Body of pancreas (tissue), 4 donors: ENCODE results near the gene RASSF5. TPM values are rescaled to one million over a fixed set of nuclear protein-coding genes. Genes with fewer than 3 reads are reported as not detected.

ENCODE experiments used
- ATAC-seq: fragments of 150-250 bp; one replicate; pipeline ENCODE4 v1.9.1; 2016
- DNase-seq, 4 donors: peaks; one replicate each; pipeline ENCODE4 v3.0.0-alpha.2; 2019
- H3K27ac ChIP-seq, 4 donors: fragments of 200-600 bp; sonication (generic); 1 replicate in 3 of 4; 2 replicates in 1 of 4; pipeline versions ENCODE4 v1.5.1 to v1.6.1; 2016 to 2019; ENCODE audit warnings: mild to moderate bottlenecking in 1 of 4, mixed read lengths in 1 of 4, moderate library complexity in 1 of 4
- H3K27me3 ChIP-seq, 2 donors: fragments of 200-600 bp; sonication (generic); one replicate each; pipeline ENCODE4 v1.6.0; 2016; ENCODE audit warnings: mild to moderate bottlenecking in 1 of 2
- H3K36me3 ChIP-seq, 2 donors: fragments of 200-600 bp; sonication (generic); replicated peaks in 1 of 2; 2 replicates each; pipeline ENCODE4 v1.5.1; 2016; ENCODE audit warnings: low read depth in 2 of 2; ENCODE audit not compliant: insufficient read depth in 1 of 2
- H3K4me1 ChIP-seq: fragments of 200-600 bp; sonication (generic); one replicate; pipeline ENCODE4 v1.6.0; 2016
- H3K4me3 ChIP-seq, 2 donors: fragments of 200-600 bp; sonication (generic); 1 replicate in 1 of 2; 2 replicates in 1 of 2; pipeline ENCODE4 v1.5.1; 2016 to 2019
- H3K9me3 ChIP-seq, 3 donors: fragments of 200-600 bp; sonication (generic); 1 replicate in 2 of 3; 2 replicates in 1 of 3; pipeline ENCODE4 v1.5.1; 2016
- CTCF ChIP-seq, 7 experiments: fragments of 450-650 bp in 4 of 7; fragments of 200-600 bp in 3 of 7; sonication (generic) in 3 of 7; IDR thresholded peaks; one replicate each; pipeline ENCODE4 v1.5.1; 2016 to 2019; ENCODE audit warnings: antibody characterized with exemption in 7 of 7
- POLR2A ChIP-seq, 3 donors: fragments of 450-650 bp; IDR thresholded peaks; one replicate each; pipeline ENCODE4 v1.6.1; 2016; ENCODE audit warnings: antibody characterized with exemption in 3 of 3, mild to moderate bottlenecking in 2 of 3
- WGBS, 2 donors: methylation state at CpG; one replicate each; pipeline ENCODE4 v1.1.5; 2017; 5-methylcytosine and 5-hydroxymethylcytosine counted together
- intact Hi-C: fragments of 100-400 bp; cut with DNase I; formaldehyde crosslinking; loops from one replicate; pipeline ENCODE4 v1.15.1; 2023
- total RNA-seq, 2 donors: library from RNA; depleted of rRNA; stranded (reverse); fragments of >200 nt; gene quantifications; one replicate each; pipeline ENCODE4 v1.1.0, GENCODE V29; 2016

RASSF5 gene
- total RNA-seq, 2 donors from 2014 or later, result 21.5 to 35.9 TPM

GRCh38 chr1:206582971-206583706 lies 75.8 kb downstream of the RASSF5 start:
- ATAC-seq (no peak), DNase-seq (no peak)
- H3K27ac ChIP-seq, result peak overlapping the region in 1 of 4 donors; percentile 27
- H3K4me1 ChIP-seq, result peaks cover 11% of the 10 kb centered on the region
- no peaks in the 10 kb centered on the region for H3K9me3 ChIP-seq
- no peak overlapping the region for H3K4me3 ChIP-seq
- peaks cover 0 to 4% of the 10 kb centered on the region in 2 donors for H3K36me3 ChIP-seq
- no peaks in the 10 kb centered on the region for H3K27me3 ChIP-seq
- intact Hi-C loops, result loop anchor here (2.0 kb wide), 1 partner anchor 96 kb away; no protein-coding TSS in a partner anchor
- 70 to 77% methylated on average over 13 to 18 of the region's 18 CpGs for WGBS, 2 donors
- no peak for TF ChIP-seq POLR2A (IDR thresholded peaks at IDR 0.05)

GRCh38 chr1:206583707-206584648 lies 76.6 kb downstream of the RASSF5 start:
- intact Hi-C loops, result loop anchor here (2.0 kb wide), 1 partner anchor 97 kb away; no protein-coding TSS in a partner anchor
- H3K4me1 ChIP-seq, result peaks cover 11% of the 10 kb centered on the region
- DNase-seq (peak; percentile 78 to 85 (median 81)), ATAC-seq (peak; percentile 64)
- peak overlapping the region in 1 of 4 donors; percentile 27 for H3K27ac ChIP-seq
- TF ChIP-seq POLR2A (IDR thresholded peaks at IDR 0.05) (no peak), CTCF (IDR thresholded peaks at IDR 0.05) (peak; percentile 80 to 92 (median 89))
- WGBS, 2 donors, result 69 to 80% methylated on average over 13 to 16 of the region's 16 CpGs
- no peak overlapping the region for H3K4me3 ChIP-seq
- H3K36me3 ChIP-seq, result peaks cover 0 to 4% of the 10 kb centered on the region in 2 donors
- H3K27me3 ChIP-seq, result no peaks in the 10 kb centered on the region
- no peaks in the 10 kb centered on the region for H3K9me3 ChIP-seq

- no peak for TF ChIP-seq CTCF (IDR thresholded peaks at IDR 0.05)
- TF ChIP-seq POLR2A (IDR thresholded peaks at IDR 0.05), result no peak
- Histone ChIP-seq H3K4me3 (no peak overlapping the region), H3K27me3 (no peaks in the 10 kb centered on the region), H3K9me3 (no peaks in the 10 kb centered on the region), H3K36me3 (peaks cover 0 to 4% of the 10 kb centered on the region in 2 donors), H3K27ac (no peak overlapping the region), H3K4me1 (peaks cover 11% of the 10 kb centered on the region)
- ATAC-seq (no peak), DNase-seq (no peak)
- intact Hi-C loops, result no loop called here
- WGBS, 2 donors, result 74 to 83% methylated on average over 4 of the region's 4 CpGs
Measured at GRCh38 chr1:206584683-206585082, 77.4 kb downstream of the RASSF5 start.

GRCh38 chr1:206586501-206587445 lies 79.4 kb downstream of the RASSF5 start:
- Histone ChIP-seq H3K4me1 (peaks cover 9% of the 10 kb centered on the region), H3K9me3 (no peaks in the 10 kb centered on the region), H3K27ac (peak overlapping the region in 3 of 4 donors; percentile 11 to 51 (median 32)), H3K36me3 (peaks cover 0 to 6% of the 10 kb centered on the region in 2 donors), H3K27me3 (no peaks in the 10 kb centered on the region), H3K4me3 (no peak overlapping the region)
- intact Hi-C loops, result no loop called here
- ATAC-seq (no peak), DNase-seq (peak in 3 of 4 donors; percentile 24 to 42 (median 39))
- TF ChIP-seq CTCF (IDR thresholded peaks at IDR 0.05) (no peak), POLR2A (IDR thresholded peaks at IDR 0.05) (no peak)
- WGBS, 2 donors, result 43 to 58% methylated on average over 13 of the region's 13 CpGs
